Measurements from ENCODE around the gene E2F6. TPM values are rescaled to one million over a fixed set of nuclear protein-coding genes. Genes with fewer than 3 reads are reported as not detected.

E2F6 gene
- total and polyA plus RNA-seq, 2 of the 13 experiments (the other 11 are each of a cell fraction or from before 2014, with no cell fraction given) = 27.3 to 36.0 TPM

DNA sequence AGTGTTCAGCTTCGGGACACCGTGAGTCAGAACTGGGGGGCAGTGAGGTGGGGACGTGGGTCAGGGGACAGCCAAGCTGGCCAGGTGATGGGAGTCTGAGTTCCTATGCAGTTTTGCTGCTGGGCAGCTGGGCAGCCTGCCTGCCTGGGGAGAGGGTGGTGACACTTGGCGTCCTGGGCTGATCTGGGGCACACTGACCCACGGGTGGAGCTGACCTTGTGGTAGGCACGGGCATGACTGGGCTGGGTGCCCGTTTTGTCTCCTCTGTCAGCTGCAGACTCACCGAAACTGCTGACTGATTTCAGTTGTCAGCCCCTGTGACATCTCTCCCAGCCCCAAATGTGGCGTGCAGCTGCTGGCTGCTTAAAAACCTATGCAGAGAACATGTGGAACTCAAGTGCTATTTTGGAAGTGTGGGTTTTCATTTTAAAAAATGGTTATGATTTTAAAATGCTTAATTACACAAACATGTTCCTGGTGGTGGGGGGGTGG lies 32.6 kb upstream of the E2F6 start (continued):
- no peak for TF ChIP-seq ZSCAN22 (CRISPR knock-in tag; IDR thresholded peaks at IDR 0.05)
- no peak for TF ChIP-seq NFKB2 (CRISPR knock-in tag; IDR thresholded peaks at IDR 0.05; ENCODE audit: borderline replicate concordance)
- TF ChIP-seq THRA (CRISPR knock-in tag; IDR thresholded peaks at IDR 0.05; ENCODE audit: borderline replicate concordance) = peak; percentile 54; the same call in 1 of the 2 replicates
- TF ChIP-seq PRDM15 (CRISPR knock-in tag; IDR thresholded peaks at IDR 0.05) = no peak
- TF ChIP-seq PHF20 (CRISPR knock-in tag; IDR thresholded peaks at IDR 0.05) = no peak
- TF ChIP-seq SRSF4 (IDR thresholded peaks at IDR 0.05; ENCODE audit: low read depth, low read length, poor library complexity, severe bottlenecking) = no peak
- TF ChIP-seq, protein P1, sequence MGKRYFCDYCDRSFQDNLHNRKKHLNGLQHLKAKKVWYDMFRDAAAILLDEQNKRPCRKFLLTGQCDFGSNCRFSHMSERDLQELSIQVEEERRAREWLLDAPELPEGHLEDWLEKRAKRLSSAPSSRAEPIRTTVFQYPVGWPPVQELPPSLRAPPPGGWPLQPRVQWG (CRISPR knock-in tag; IDR thresholded peaks at IDR 0.05; ENCODE audit: borderline replicate concordance, low read depth) = no peak
- TF ChIP-seq JARID2 (CRISPR knock-in tag; IDR thresholded peaks at IDR 0.05; ENCODE audit: insufficient replicate concordance) = no peak
- TF ChIP-seq BORCS8-MEF2B (CRISPR knock-in tag; IDR thresholded peaks at IDR 0.05) = no peak
- no peak for TF ChIP-seq EHMT2 (IDR thresholded peaks at IDR 0.05; ENCODE audit: borderline replicate concordance, low read depth, low read length)
- TF ChIP-seq HHEX (CRISPR knock-in tag; IDR thresholded peaks at IDR 0.05) = no peak
- no peak for TF ChIP-seq ZNF160 (CRISPR knock-in tag; IDR thresholded peaks at IDR 0.05)
- TF ChIP-seq ZFP36 (IDR thresholded peaks at IDR 0.05; ENCODE audit: borderline replicate concordance, low read depth, low read length, partially characterized antibody) = no peak
- TF ChIP-seq, protein P2, sequence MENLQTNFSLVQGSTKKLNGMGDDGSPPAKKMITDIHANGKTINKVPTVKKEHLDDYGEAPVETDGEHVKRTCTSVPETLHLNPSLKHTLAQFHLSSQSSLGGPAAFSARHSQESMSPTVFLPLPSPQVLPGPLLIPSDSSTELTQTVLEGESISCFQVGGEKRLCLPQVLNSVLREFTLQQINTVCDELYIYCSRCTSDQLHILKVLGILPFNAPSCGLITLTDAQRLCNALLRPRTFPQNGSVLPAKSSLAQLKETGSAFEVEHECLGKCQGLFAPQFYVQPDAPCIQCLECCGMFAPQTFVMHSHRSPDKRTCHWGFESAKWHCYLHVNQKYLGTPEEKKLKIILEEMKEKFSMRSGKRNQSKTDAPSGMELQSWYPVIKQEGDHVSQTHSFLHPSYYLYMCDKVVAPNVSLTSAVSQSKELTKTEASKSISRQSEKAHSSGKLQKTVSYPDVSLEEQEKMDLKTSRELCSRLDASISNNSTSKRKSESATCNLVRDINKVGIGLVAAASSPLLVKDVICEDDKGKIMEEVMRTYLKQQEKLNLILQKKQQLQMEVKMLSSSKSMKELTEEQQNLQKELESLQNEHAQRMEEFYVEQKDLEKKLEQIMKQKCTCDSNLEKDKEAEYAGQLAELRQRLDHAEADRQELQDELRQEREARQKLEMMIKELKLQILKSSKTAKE (CRISPR knock-in tag; IDR thresholded peaks at IDR 0.05; ENCODE audit: borderline replicate concordance) = no peak
- TF ChIP-seq ZBTB8A (CRISPR knock-in tag; IDR thresholded peaks at IDR 0.05; ENCODE audit: borderline replicate concordance, low read depth) = no peak
- no peak for TF ChIP-seq ZSCAN30 (CRISPR knock-in tag; IDR thresholded peaks at IDR 0.05)
- TF ChIP-seq NR2F2 (IDR thresholded peaks at IDR 0.05; ENCODE audit: borderline replicate concordance, low read depth) = no peak
- no peak for TF ChIP-seq NFYB (CRISPR knock-in tag; IDR thresholded peaks at IDR 0.05)
- no peak for TF ChIP-seq ATM (IDR thresholded peaks at IDR 0.05; ENCODE audit: borderline replicate concordance)
- TF ChIP-seq ZNF446 (CRISPR knock-in tag; IDR thresholded peaks at IDR 0.05) = no peak; the same call in 1 of the 2 replicates
- TF ChIP-seq ZIK1 (CRISPR knock-in tag; IDR thresholded peaks at IDR 0.05; ENCODE audit: borderline replicate concordance, low read depth) = no peak
- peak; percentile 67 for TF ChIP-seq PTBP1 (IDR thresholded peaks at IDR 0.05; ENCODE audit: low read depth, low read length, poor library complexity, severe bottlenecking)
- no peak for TF ChIP-seq ZNF674 (CRISPR knock-in tag; IDR thresholded peaks at IDR 0.05; ENCODE audit: low read depth)
- TF ChIP-seq ZFP82 (CRISPR knock-in tag; IDR thresholded peaks at IDR 0.05; ENCODE audit: borderline replicate concordance) = 0 out of 2 replicates have a peak, but pooled peaks have one; percentile 7

Measured in HepG2 (cell line).